Spleen (tissue), 11 donors: ENCODE data around the gene RIC1. TPM values are rescaled to one million over a fixed set of nuclear protein-coding genes. Genes with fewer than 3 reads are reported as not detected.

Experiments used
- DNase-seq: peaks from one replicate; pipeline ENCODE4 v3.0.0-alpha.2; 2020
- H3K27ac ChIP-seq, 8 donors: fragments of 200-600 bp; sonication (generic) in 7 of 8; 1 replicate in 4 of 8; 2 replicates in 4 of 8; pipeline versions ENCODE4 v1.5.0 to v1.8.0; 2016 to 2021; ENCODE audit warnings: inconsistent platforms in 4 of 8, mild to moderate bottlenecking in 4 of 8, moderate library complexity in 1 of 8
- H3K27me3 ChIP-seq, 7 donors: fragments of 200-600 bp; sonication (generic) in 6 of 7; replicated peaks in 1 of 7; 1 replicate in 4 of 7; 2 replicates in 3 of 7; pipeline versions ENCODE4 v1.5.0 to v1.8.0; 2016 to 2021; ENCODE audit warnings: inconsistent platforms in 3 of 7, mild to moderate bottlenecking in 1 of 7
- H3K36me3 ChIP-seq, 6 donors: fragments of 200-600 bp; sonication (generic) in 5 of 6; 1 replicate in 4 of 6; 2 replicates in 2 of 6; pipeline versions ENCODE4 v1.5.0 to v1.8.0; 2016 to 2021; ENCODE audit warnings: inconsistent platforms in 2 of 6
- H3K4me1 ChIP-seq, 6 donors: fragments of 200-600 bp; sonication (generic) in 5 of 6; 1 replicate in 3 of 6; 2 replicates in 3 of 6; pipeline versions ENCODE4 v1.5.0 to v1.8.0; 2016 to 2021; ENCODE audit warnings: inconsistent platforms in 3 of 6
- H3K4me3 ChIP-seq, 8 donors: fragments of 200-600 bp; sonication (generic) in 7 of 8; 1 replicate in 4 of 8; 2 replicates in 4 of 8; pipeline versions ENCODE4 v1.5.0 to v1.8.0; 2016 to 2021; ENCODE audit warnings: inconsistent platforms in 4 of 8, mild to moderate bottlenecking in 4 of 8, moderate library complexity in 2 of 8
- H3K9me3 ChIP-seq, 8 donors: fragments of 200-600 bp; sonication (generic) in 7 of 8; 1 replicate in 4 of 8; 2 replicates in 4 of 8; pipeline versions ENCODE4 v1.5.0 to v1.8.0; 2016 to 2021; ENCODE audit warnings: inconsistent platforms in 4 of 8
- CTCF ChIP-seq, 11 experiments: fragments of 200-600 bp in 7 of 11; fragments of 450-650 bp in 4 of 11; sonication (generic) in 4 of 11; IDR thresholded peaks in 8 of 11; conservative IDR thresholded peaks in 3 of 11; 1 replicate in 7 of 11; 2 replicates in 4 of 11; pipeline versions ENCODE4 v1.4.0 to v1.8.0; 2016 to 2021; ENCODE audit warnings: antibody characterized with exemption in 11 of 11, inconsistent platforms in 4 of 11, mild to moderate bottlenecking in 1 of 11
- POLR2A ChIP-seq, 3 donors: fragments of 450-650 bp; IDR thresholded peaks; one replicate each; pipeline ENCODE4 v1.5.1; 2017; ENCODE audit warnings: antibody characterized with exemption in 3 of 3, mild to moderate bottlenecking in 1 of 3
- POLR2AphosphoS5 ChIP-seq, 3 donors: sonication (generic); formaldehyde crosslinking; IDR thresholded peaks; one replicate each; pipeline ENCODE4 v1.5.1; 2017; ENCODE audit warnings: antibody characterized with exemption in 3 of 3
- WGBS, 5 donors: extraction: QIAGEN DNeasy Blood & Tissue Kit in 3 of 5; methylation state at CpG; one replicate each; pipeline versions ENCODE4 v1.1.5 to v1.1.7; 2013 to 2018; 5-methylcytosine and 5-hydroxymethylcytosine counted together
- intact Hi-C: fragments of 100-400 bp; cut with DNase I; formaldehyde crosslinking; loops from one replicate; pipeline ENCODE4 v1.15.0; 2023; ENCODE audit warnings: low total_unique reads
- polyA plus RNA-seq, 3 donors: library from polyadenylated mRNA; stranded (reverse); fragments of 200-250 nt; gene quantifications; one replicate each; pipeline ENCODE4 v1.2.1, GENCODE V29; 2013
- total RNA-seq, 7 donors: library from RNA; depleted of rRNA in 3 of 7; stranded (reverse); fragments of >200 nt in 3 of 7; fragmentation: NEBNext Ultra II Directional in 4 of 7; extraction: Animal tissue kit (Norgen Biotek cat#: 25700) in 4 of 7; gene quantifications; one replicate each; pipeline versions ENCODE4 v1.1.0 to v1.2.1, GENCODE V29; 2016 to 2021
- donor health status: healthy with polysubstance abuse.
- donor health status: DM: no; HTN: no; CAD: no; lungs with moderate emphysema.
- donor health status: DM: no; HTN: no; CAD: no.
- donor health status: Bipolar disorder and iron deficiency.
- donor health status: healthy.
- donor health status: DM: no; HTN: no; CAD: no.
- donor health status: DM: yes; HTN: yes; CAD: no.

Gene RIC1
- total and polyA plus RNA-seq, 10 donors: 4.9 to 68.7 (median 34.5) TPM

- no peak for TF ChIP-seq POLR2A (IDR thresholded peaks at IDR 0.05)
- TF ChIP-seq POLR2AphosphoS5 (IDR thresholded peaks at IDR 0.05): peak in 1 of 3 donors; percentile 14
These were observed 160.6 kb downstream of the RIC1 start for GRCh38 chr9:5789489-5789888.

GRCh38 chr9:5790923-5791322 is 162.0 kb downstream of the RIC1 start:
- H3K4me1 ChIP-seq: peaks cover 0 to 10% (median 0%) of the 10 kb centered on the region in 6 donors
- DNase-seq: no peak
- H3K36me3 ChIP-seq: peaks cover 2 to 53% (median 13%) of the 10 kb centered on the region in 6 donors
- TF ChIP-seq POLR2AphosphoS5 (IDR thresholded peaks at IDR 0.05): no peak
- no peak for TF ChIP-seq POLR2A (IDR thresholded peaks at IDR 0.05)
- no peak for TF ChIP-seq CTCF (IDR thresholded peaks at IDR 0.05 in 8 of 11, conservative IDR thresholded peaks at IDR 0.05 in 3 of 11)
- H3K27me3 ChIP-seq: no peaks in the 10 kb centered on the region
- no peaks in the 10 kb centered on the region for H3K9me3 ChIP-seq
- H3K27ac ChIP-seq: no peak overlapping the region
- H3K4me3 ChIP-seq: no peak overlapping the region
- WGBS, 5 donors: 38 to 52% (median 40%) methylated on average over 1 of the region's 1 CpG
- intact Hi-C loops: no loop called here

More at GRCh38 chr9:5789489-5789888, 160.6 kb downstream of the RIC1 start:
- Histone ChIP-seq H3K36me3 (peaks cover 2 to 58% (median 16%) of the 10 kb centered on the region in 6 donors), H3K4me3 (no peak overlapping the region), H3K27me3 (no peaks in the 10 kb centered on the region), H3K9me3 (no peaks in the 10 kb centered on the region), H3K27ac (no peak overlapping the region), H3K4me1 (peaks cover 0 to 10% (median 0%) of the 10 kb centered on the region in 6 donors)
- intact Hi-C loops: no loop called here
- no peak for DNase-seq
- 80 to 98% (median 86%) methylated on average over 5 of the region's 5 CpGs for WGBS, 5 donors

- Histone ChIP-seq H3K9me3 (no peaks in the 10 kb centered on the region), H3K4me3 (no peak overlapping the region), H3K4me1 (peaks cover 0 to 10% (median 0%) of the 10 kb centered on the region in 6 donors), H3K36me3 (peaks cover 2 to 53% (median 5%) of the 10 kb centered on the region in 6 donors), H3K27ac (no peak overlapping the region), H3K27me3 (no peaks in the 10 kb centered on the region)
- no peak for DNase-seq
- TF ChIP-seq POLR2A (IDR thresholded peaks at IDR 0.05) (no peak), POLR2AphosphoS5 (IDR thresholded peaks at IDR 0.05) (no peak), CTCF (IDR thresholded peaks at IDR 0.05 in 8 of 11, conservative IDR thresholded peaks at IDR 0.05 in 3 of 11) (no peak)
- 79 to 93% (median 88%) methylated on average over 3 of the region's 3 CpGs for WGBS, 5 donors
- intact Hi-C loops: no loop called here
These were observed 163.0 kb downstream of the RIC1 start for GRCh38 chr9:5791870-5792269.

GRCh38 chr9:5793812-5794211 is 164.9 kb downstream of the RIC1 start:
- no peak for DNase-seq
- TF ChIP-seq POLR2A (IDR thresholded peaks at IDR 0.05) (no peak), CTCF (IDR thresholded peaks at IDR 0.05 in 8 of 11, conservative IDR thresholded peaks at IDR 0.05 in 3 of 11) (no peak), POLR2AphosphoS5 (IDR thresholded peaks at IDR 0.05) (no peak)
- H3K27ac ChIP-seq: no peak overlapping the region
- H3K4me1 ChIP-seq: peaks cover 0 to 10% (median 0%) of the 10 kb centered on the region in 6 donors
- WGBS, 5 donors: 70 to 91% (median 80%) methylated on average over 1 of the region's 1 CpG
- H3K27me3 ChIP-seq: no peaks in the 10 kb centered on the region
- no peaks in the 10 kb centered on the region for H3K9me3 ChIP-seq
- H3K4me3 ChIP-seq: no peak overlapping the region
- H3K36me3 ChIP-seq: peaks cover 0 to 59% (median 0%) of the 10 kb centered on the region in 6 donors
- intact Hi-C loops: no loop called here
